Measurements from ENCODE around the gene RAPGEF5.

DNA sequence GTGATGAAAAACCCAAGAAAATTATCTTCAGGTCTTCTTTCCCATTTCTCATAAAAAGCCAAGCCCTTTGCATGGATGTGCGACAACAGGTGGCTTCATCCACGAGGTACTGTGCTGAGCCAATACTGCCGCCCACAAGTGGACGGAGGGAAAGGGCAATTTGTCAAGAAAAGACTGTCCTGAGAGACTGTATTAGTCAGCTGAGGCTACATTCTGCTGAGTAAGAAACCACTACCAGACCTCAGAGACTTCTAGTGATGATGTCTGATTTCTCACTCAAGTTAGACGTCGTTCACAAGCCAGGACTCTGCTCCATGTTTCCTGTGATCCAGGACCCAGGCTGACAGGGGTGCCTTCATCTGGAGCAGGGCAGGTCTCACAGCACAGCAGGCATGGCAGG lies 239.7 kb downstream of the RAPGEF5 start:
- no peak for TF ChIP-seq EZH2 (IDR thresholded peaks at IDR 0.05)
- TF ChIP-seq POLR2AphosphoS5 (IDR thresholded peaks at IDR 0.05; ENCODE audit: low read depth, low read length): no peak
- no peak for TF ChIP-seq ZNF274 (IDR thresholded peaks at IDR 0.05; ENCODE audit: low read depth, low read length)
- no peak for TF ChIP-seq FOSL1 (IDR thresholded peaks at IDR 0.05; ENCODE audit: low read depth)
- TF ChIP-seq, protein P1, sequence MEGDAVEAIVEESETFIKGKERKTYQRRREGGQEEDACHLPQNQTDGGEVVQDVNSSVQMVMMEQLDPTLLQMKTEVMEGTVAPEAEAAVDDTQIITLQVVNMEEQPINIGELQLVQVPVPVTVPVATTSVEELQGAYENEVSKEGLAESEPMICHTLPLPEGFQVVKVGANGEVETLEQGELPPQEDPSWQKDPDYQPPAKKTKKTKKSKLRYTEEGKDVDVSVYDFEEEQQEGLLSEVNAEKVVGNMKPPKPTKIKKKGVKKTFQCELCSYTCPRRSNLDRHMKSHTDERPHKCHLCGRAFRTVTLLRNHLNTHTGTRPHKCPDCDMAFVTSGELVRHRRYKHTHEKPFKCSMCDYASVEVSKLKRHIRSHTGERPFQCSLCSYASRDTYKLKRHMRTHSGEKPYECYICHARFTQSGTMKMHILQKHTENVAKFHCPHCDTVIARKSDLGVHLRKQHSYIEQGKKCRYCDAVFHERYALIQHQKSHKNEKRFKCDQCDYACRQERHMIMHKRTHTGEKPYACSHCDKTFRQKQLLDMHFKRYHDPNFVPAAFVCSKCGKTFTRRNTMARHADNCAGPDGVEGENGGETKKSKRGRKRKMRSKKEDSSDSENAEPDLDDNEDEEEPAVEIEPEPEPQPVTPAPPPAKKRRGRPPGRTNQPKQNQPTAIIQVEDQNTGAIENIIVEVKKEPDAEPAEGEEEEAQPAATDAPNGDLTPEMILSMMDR (IDR thresholded peaks at IDR 0.05 in 2 of 3, conservative IDR thresholded peaks at IDR 0.05 in 1 of 3; ENCODE audit: borderline replicate concordance in 1 of 3, insufficient read depth in 1 of 3, low read depth in 2 of 3, low read length in 2 of 3): no peak
- TF ChIP-seq CEBPB (IDR thresholded peaks at IDR 0.05; ENCODE audit: low read depth): no peak
- TF ChIP-seq EZH2phosphoT487 (IDR thresholded peaks at IDR 0.05; ENCODE audit: borderline replicate concordance): no peak
- TF ChIP-seq EGR1 (IDR thresholded peaks at IDR 0.05; ENCODE audit: low read depth): no peak
- TF ChIP-seq, protein P2, sequence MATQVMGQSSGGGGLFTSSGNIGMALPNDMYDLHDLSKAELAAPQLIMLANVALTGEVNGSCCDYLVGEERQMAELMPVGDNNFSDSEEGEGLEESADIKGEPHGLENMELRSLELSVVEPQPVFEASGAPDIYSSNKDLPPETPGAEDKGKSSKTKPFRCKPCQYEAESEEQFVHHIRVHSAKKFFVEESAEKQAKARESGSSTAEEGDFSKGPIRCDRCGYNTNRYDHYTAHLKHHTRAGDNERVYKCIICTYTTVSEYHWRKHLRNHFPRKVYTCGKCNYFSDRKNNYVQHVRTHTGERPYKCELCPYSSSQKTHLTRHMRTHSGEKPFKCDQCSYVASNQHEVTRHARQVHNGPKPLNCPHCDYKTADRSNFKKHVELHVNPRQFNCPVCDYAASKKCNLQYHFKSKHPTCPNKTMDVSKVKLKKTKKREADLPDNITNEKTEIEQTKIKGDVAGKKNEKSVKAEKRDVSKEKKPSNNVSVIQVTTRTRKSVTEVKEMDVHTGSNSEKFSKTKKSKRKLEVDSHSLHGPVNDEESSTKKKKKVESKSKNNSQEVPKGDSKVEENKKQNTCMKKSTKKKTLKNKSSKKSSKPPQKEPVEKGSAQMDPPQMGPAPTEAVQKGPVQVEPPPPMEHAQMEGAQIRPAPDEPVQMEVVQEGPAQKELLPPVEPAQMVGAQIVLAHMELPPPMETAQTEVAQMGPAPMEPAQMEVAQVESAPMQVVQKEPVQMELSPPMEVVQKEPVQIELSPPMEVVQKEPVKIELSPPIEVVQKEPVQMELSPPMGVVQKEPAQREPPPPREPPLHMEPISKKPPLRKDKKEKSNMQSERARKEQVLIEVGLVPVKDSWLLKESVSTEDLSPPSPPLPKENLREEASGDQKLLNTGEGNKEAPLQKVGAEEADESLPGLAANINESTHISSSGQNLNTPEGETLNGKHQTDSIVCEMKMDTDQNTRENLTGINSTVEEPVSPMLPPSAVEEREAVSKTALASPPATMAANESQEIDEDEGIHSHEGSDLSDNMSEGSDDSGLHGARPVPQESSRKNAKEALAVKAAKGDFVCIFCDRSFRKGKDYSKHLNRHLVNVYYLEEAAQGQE (IDR thresholded peaks at IDR 0.05; ENCODE audit: low read depth): no peak
- no peak for TF ChIP-seq POLR2A (IDR thresholded peaks at IDR 0.05; ENCODE audit: borderline replicate concordance, extremely low read depth, insufficient read depth, insufficient read length)
